ENCODE measurements around the gene MAPK13.

The MAPK13 gene

DNA sequence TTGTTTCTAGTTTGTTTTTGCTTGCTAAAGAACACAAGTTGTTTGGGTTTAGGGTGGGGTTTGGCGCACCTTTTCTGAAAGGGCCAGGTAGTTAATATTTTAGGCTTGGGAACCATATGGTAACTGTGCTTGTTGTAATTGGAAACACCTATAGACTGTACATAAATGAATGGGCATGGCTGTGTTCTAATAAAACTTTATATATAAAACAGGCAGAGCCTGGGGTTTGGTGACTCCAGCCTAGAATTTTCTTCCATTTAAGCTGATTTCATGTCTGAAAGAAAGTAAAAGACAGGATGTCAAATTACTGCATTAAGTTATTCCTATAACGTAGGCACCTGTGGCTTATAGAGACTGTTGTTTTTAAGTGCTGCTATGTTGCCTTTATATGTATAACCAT is 36.1 kb upstream of the MAPK13 start:
- TF ChIP-seq, protein P1, sequence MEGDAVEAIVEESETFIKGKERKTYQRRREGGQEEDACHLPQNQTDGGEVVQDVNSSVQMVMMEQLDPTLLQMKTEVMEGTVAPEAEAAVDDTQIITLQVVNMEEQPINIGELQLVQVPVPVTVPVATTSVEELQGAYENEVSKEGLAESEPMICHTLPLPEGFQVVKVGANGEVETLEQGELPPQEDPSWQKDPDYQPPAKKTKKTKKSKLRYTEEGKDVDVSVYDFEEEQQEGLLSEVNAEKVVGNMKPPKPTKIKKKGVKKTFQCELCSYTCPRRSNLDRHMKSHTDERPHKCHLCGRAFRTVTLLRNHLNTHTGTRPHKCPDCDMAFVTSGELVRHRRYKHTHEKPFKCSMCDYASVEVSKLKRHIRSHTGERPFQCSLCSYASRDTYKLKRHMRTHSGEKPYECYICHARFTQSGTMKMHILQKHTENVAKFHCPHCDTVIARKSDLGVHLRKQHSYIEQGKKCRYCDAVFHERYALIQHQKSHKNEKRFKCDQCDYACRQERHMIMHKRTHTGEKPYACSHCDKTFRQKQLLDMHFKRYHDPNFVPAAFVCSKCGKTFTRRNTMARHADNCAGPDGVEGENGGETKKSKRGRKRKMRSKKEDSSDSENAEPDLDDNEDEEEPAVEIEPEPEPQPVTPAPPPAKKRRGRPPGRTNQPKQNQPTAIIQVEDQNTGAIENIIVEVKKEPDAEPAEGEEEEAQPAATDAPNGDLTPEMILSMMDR (IDR thresholded peaks at IDR 0.05; ENCODE audit: poor library complexity, severe bottlenecking): no peak
- peaks cover 29% of the 10 kb centered on the region for H3K36me3 ChIP-seq (ENCODE audit: low read depth)
- H3K27ac ChIP-seq (ENCODE audit: poor library complexity, severe bottlenecking): peak overlapping the region; percentile 23
- DNase-seq (ENCODE audit: low spot score): no peak
- H3K4me3 ChIP-seq (ENCODE audit: severe bottlenecking): no peak overlapping the region
- no peak for ATAC-seq (ENCODE audit: low read depth)
- H3K9me3 ChIP-seq (ENCODE audit: severe bottlenecking): no peaks in the 10 kb centered on the region
- H3K27me3 ChIP-seq (ENCODE audit: insufficient read depth, poor library complexity, severe bottlenecking): no peaks in the 10 kb centered on the region
- H3K4me1 ChIP-seq (ENCODE audit: insufficient read depth, poor library complexity, severe bottlenecking): no peaks in the 10 kb centered on the region

DNA sequence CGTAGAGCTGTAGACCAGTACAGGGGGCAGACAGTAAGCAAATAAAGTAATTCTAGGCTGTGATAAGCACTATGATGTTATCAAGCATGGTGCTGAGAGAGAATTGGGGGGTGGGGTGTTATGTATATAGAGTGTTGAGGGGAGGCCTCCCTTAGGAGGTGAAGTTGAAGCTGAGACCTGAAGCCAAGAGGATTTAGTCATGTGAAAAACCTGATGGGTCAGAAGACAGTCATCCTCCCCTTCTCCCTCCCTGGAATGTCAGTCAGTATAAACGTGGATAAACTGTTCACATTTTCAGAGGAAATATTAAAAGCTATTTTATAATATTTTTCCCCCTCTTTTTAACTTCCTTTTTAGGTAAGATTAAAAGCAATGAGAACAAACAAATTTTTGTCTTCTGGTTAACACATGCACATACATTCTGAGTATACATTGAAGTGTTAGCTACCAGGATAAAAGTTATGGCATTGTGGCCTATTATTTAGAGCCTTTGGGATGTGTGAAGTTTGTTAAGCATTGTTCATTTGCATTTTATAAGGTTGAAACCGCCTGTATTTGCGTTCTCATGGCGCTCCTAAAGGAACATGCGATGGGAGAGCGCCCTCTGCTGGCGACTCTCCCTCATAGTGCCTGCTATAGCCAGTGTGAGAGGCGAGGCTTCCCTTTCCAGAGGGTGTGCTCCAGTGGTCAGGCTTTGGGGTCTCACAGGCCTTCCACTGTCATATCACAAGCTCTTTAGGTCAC is 35.4 kb upstream of the MAPK13 start:
- peak; percentile 95 for ATAC-seq (ENCODE audit: low read depth)
- TF ChIP-seq, protein P1 (IDR thresholded peaks at IDR 0.05; ENCODE audit: poor library complexity, severe bottlenecking): peak; percentile 97
- H3K27ac ChIP-seq (ENCODE audit: poor library complexity, severe bottlenecking): peak overlapping the region; percentile 23
- no peak overlapping the region for H3K4me3 ChIP-seq (ENCODE audit: severe bottlenecking)
- H3K9me3 ChIP-seq (ENCODE audit: severe bottlenecking): no peaks in the 10 kb centered on the region
- H3K4me1 ChIP-seq (ENCODE audit: insufficient read depth, poor library complexity, severe bottlenecking): no peaks in the 10 kb centered on the region
- DNase-seq (ENCODE audit: low spot score): no peak
- H3K27me3 ChIP-seq (ENCODE audit: insufficient read depth, poor library complexity, severe bottlenecking): no peaks in the 10 kb centered on the region
- H3K36me3 ChIP-seq (ENCODE audit: low read depth): peaks cover 36% of the 10 kb centered on the region

DNA sequence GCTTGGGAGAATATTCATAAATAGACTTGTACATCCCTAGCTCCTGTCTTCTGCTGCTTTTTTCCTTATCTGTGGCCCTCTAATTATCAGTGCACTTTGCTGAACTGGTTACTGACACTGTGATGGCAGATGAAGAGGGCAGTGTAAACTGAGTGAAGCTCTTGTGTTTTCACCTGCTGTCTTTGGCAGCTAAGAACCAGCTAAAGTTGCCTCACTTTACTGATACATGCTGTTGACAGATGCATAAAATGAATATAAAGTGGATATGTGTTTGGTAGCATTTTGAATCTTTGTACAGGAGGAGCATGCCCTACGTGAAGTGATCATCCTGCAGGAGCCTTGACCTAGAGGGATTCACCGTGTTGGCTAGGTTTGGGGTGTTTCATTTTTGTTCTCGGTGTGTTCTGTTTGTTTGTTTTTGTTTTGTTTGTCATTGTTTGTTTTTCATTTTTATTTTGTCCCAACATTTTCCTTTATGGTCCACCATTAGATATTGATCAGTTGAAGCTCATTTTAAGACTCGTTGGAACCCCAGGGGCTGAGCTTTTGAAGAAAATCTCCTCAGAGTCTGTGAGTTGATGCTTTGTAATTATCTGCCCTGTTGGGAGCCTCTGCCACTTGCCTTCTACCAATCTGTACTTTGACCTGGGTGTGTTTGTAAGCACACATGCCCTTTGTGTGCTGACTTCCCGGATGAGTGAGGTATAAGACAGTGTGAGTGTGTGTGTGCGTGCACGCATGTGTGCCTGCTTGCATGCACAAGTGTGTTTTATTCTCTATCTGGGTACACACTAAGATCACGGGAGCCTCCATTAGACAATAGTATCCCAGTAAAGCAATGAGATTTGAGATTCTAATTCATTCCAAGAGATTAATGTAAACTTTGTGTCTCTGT is 34.6 kb upstream of the MAPK13 start:
- no peaks in the 10 kb centered on the region for H3K9me3 ChIP-seq (ENCODE audit: severe bottlenecking)
- TF ChIP-seq, protein P1 (IDR thresholded peaks at IDR 0.05; ENCODE audit: poor library complexity, severe bottlenecking): peak; percentile 80
- H3K36me3 ChIP-seq (ENCODE audit: low read depth): peaks cover 44% of the 10 kb centered on the region
- no peak for DNase-seq (ENCODE audit: low spot score)
- H3K27me3 ChIP-seq (ENCODE audit: insufficient read depth, poor library complexity, severe bottlenecking): no peaks in the 10 kb centered on the region
- no peak overlapping the region for H3K4me3 ChIP-seq (ENCODE audit: severe bottlenecking)
- H3K4me1 ChIP-seq (ENCODE audit: insufficient read depth, poor library complexity, severe bottlenecking): no peaks in the 10 kb centered on the region
- no peak for ATAC-seq (ENCODE audit: low read depth)
- no peak overlapping the region for H3K27ac ChIP-seq (ENCODE audit: poor library complexity, severe bottlenecking)

DNA sequence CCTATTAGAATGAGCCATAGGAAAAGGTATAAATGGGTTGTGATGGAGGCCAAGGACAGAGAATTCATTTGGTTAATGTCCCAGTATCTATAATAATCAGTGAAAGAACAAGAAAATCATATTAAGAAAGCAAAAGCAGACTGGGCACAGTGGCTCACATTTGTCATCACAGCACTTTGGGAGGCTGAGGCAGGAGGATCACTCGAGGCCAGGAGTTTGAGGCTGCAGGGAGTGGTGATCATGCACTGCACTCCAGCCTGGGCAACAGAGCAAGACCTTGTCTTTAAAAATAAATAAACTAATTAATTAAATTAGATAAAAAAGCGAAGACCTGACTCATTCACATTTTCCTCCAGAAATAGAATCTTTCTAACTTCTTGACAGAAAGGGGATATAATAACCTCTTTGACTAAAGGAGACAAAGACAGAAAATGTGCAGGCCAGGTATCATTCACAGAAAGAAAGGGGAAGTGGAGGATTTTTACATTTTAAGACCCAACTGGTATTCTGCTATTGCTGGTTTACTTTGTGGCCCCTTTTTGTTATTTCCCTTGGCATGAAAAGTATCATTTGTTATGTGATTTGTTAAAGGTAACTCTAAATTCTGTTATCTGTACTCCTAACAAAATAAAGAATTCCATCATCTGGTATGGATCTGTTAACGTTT is 31.9 kb upstream of the MAPK13 start:
- H3K4me1 ChIP-seq (ENCODE audit: insufficient read depth, poor library complexity, severe bottlenecking): no peaks in the 10 kb centered on the region
- H3K4me3 ChIP-seq (ENCODE audit: severe bottlenecking): no peak overlapping the region
- no peaks in the 10 kb centered on the region for H3K27me3 ChIP-seq (ENCODE audit: insufficient read depth, poor library complexity, severe bottlenecking)
- TF ChIP-seq, protein P1 (IDR thresholded peaks at IDR 0.05; ENCODE audit: poor library complexity, severe bottlenecking): no peak
- no peak overlapping the region for H3K27ac ChIP-seq (ENCODE audit: poor library complexity, severe bottlenecking)
- no peaks in the 10 kb centered on the region for H3K9me3 ChIP-seq (ENCODE audit: severe bottlenecking)
- peaks cover 57% of the 10 kb centered on the region for H3K36me3 ChIP-seq (ENCODE audit: low read depth)
- ATAC-seq (ENCODE audit: low read depth): no peak
- DNase-seq (ENCODE audit: low spot score): no peak

All from RWPE2 (cell line).